ENCODE results near the gene CLCN2. TPM values are rescaled to one million over a fixed set of nuclear protein-coding genes. Genes with fewer than 3 reads are reported as not detected.

Gene CLCN2
- polyA plus RNA-seq, 3 donors, result 11.7 to 18.4 (median 17.7) TPM

GRCh38 chr3:184382326-184383032, 21.1 kb upstream of the CLCN2 start:
- DNase-seq, result no peak

- DNase-seq, result no peak
These were observed 20.1 kb upstream of the CLCN2 start for GRCh38 chr3:184381261-184382224.

DNA sequence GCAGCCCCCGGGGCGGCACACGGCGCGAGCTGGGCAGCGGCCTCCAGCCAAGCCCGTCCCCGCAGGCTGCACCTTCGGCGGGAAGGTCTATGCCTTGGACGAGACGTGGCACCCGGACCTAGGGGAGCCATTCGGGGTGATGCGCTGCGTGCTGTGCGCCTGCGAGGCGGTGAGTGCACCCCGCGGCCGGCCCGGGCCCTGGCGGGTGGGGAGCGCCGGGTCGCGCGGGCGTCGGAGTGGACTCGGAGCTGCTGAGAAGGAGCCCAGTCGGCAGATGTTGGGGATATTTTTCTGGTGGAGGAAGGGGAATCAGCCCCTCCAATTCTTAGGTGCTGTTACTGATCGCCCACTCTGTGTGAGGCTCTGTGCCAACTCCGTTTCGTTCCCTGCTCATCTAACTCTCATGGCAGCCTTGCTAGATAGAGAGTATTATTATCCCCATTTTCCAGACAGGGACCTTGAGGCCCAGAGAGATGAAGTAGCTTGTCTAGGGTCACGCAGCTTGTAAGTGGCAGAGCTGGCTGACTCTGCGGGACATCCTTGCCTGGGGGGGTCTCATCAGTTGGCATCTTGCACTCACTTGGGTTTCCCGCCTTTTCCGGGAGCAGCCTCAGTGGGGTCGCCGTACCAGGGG, 19.3 kb upstream of the CLCN2 start:
- no peak for DNase-seq

GRCh38 chr3:184380185-184380626, 18.8 kb upstream of the CLCN2 start:
- DNase-seq, result no peak

DNA sequence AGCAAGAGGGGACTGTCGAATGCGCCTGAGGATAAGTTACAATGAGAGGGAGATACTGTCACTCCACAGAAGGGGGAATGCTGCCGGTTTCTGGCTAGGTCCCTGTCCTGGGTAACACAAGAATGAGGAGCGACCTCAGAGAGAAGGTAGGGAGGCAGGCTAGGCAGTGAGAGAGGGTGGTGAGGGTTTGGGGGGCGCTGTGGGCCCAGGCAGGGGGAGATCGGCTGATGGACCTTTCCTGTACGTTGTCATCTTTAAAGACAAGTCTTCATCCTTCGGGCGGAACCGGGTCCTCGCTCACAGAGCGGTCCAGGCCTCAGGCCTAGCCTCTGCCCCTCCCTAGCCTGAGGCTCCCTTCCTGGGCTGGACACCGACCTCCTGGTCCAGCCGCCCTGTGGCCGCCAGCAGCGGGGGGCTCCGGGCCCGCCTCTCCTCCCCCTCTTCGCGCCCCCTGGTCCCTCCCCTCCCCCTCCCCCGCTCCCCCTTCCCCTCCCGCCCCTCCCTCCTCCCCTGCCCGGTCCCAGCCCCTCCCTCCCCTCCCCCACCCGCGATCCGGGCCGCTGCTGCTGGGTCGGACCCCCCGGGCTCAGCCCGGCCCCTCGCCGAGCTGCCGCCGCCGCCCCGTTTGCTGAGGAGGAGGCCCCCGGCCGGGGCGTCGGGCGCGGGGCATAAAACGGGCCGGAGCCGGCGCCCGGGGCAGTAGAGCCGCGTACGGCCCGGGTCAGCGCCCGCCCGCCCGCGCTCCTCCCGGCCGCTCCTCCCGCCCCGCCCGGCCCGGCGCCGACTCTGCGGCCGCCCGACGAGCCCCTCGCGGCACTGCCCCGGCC, 18.2 kb upstream of the CLCN2 start, which contains the start of gene CHRD:
TSS of gene CHRD (plus strand) at position 697 of the 827 bp plus-strand sequence. CDS start 265 bp downstream, outside the sequence.
- no peak for DNase-seq

DNA sequence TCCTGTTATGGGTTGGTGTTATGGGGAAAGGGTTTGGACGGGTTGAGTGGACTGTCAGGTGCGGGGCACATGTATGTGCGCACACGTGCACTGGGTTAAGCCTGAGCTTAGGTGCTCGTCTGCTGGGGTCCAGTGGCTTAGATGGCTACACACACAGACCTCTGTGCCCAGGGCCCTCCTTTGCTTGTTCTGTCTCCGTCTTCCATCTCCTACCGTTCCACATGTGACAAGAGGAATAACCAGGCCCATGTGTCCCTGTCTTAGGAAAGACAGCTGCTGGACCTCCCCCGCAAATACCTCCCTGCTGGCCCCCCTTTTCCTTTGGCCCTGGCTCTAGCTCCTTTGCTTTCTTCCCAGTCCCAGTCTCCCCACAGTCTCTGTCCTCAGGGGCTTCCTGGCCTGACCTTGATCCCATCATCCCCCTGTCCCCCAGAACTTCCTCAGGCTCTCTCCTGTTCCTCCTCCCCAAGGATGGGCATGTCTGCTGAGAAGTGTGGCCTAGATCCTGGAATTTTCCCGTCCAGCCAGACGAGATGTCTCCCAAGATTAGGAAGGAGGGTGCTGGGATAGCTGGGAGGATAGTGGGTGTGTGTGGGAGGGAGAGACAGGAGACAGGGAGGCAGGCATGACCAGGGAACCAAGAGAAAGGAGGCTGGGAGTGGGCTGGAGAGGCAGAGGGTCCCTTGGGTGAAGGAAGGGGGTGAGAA, 17.4 kb upstream of the CLCN2 start:
- no peak for DNase-seq

- DNase-seq, result no peak
These were observed 16.6 kb upstream of the CLCN2 start, which contains the start of gene THPO for GRCh38 chr3:184377882-184378445. TSS of gene THPO (minus strand) at chr3:184378207. CDS start at chr3:184376259, 1,948 bp downstream.

- DNase-seq, result no peak
These were observed 16.0 kb upstream of the CLCN2 start for GRCh38 chr3:184377374-184377773.

DNA sequence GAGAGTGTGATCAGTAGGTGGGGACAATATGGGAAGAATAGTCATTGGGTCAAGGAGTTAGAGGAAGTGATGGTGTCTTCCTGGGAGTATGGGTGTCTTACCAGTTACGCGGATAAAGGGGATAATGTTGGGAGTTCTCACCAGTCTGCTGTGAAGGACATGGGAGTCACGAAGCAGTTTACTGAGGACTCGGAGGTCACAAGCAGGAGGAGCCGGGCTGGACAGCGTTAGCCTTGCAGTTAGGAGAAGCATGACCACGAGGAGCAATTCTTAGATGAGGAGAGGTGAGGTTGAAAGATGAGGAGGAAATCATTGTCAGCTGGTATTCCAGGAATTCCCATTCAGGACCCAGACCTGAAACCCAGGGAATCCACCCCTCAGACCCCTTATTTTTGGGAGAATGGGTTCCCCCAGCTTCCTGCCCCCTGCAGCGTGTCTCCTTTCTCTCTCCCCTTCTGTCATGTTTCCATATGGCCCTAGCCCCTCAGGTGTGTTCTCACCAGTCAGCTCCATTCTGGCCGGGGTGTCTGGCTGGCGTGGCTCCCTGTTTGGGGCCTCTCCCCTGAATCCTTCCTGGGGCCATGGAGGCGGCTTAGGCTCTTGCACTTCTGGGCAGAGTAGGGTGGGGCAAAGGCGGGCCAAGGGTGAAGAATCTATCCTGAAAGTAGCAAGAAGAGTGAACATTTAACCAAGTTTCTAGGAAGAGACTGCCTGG, 14.5 kb upstream of the CLCN2 start:
- DNase-seq, result no peak

GRCh38 chr3:184373422-184373821, 12.0 kb upstream of the CLCN2 start:
- no peak for DNase-seq

DNA sequence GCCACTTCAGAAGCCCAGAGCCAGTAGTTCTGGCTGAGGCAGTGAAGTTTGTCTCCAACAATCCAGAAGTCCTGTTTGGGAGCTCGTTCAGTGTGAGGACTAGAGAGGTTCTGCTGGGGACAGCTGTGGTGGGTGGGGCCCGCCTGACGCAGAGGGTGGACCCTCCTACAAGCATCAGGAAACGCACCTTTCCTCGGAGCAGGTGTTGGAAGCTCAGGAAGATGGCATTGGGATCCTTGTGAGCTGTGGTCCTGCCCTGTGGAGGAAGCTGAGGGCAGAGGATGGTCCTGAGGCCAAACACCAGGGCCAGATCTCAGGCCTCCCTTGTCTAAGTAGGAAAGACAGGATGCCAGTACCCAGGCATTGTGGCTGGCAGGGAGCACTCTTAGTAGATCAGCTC, 11.5 kb upstream of the CLCN2 start:
- DNase-seq, result no peak

GRCh38 chr3:184372296-184372821, 11.0 kb upstream of the CLCN2 start:
- no peak for DNase-seq

DNA sequence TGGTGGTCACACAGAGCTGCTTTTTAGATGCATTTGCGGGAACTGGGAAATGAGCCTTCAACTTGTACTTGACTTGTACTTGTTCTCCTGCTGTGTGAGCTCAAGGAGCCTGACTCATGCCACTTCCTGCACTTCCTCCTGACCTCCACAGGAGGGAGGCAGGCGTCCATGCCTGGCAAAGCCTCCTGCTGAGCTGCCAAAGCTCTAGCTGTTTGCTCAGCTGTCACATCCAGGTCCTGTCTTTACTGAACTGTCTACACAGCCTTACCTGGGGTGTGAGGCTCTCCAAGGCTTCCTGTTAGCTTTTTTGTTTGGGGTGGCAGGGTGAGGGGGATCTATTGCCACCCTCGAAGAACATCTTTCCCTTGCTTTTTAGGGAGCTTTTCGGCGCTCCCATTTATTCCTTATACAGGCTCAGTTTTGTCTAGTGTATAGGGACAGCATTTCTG, 10.2 kb upstream of the CLCN2 start:
- DNase-seq, result peak; percentile 76

GRCh38 chr3:184368586-184369183, 7.3 kb upstream of the CLCN2 start:
- no peak for DNase-seq

- no peak for DNase-seq
These were observed 6.7 kb upstream of the CLCN2 start for GRCh38 chr3:184368116-184368515.

- DNase-seq, result no peak
These were observed 5.3 kb upstream of the CLCN2 start for GRCh38 chr3:184366619-184367289.

GRCh38 chr3:184362668-184363546, 1.5 kb upstream of the CLCN2 start:
- DNase-seq, result peak; percentile 98

Data from renal pelvis (tissue), 4 donors.